Osteoblast (primary cell): Measurements from ENCODE around the gene PIH1D1. TPM values are rescaled to one million over a fixed set of nuclear protein-coding genes. Genes with fewer than 3 reads are reported as not detected.
A peak's percentile ranks its signal among the peaks of the same experiment; 100 is the strongest.

Experiments
- DNase-seq: peaks from one replicate; pipeline ENCODE4 v3.0.0; 2011; ENCODE audit warnings: low spot score, mixed read lengths; ENCODE audit not compliant: insufficient read length; ENCODE audit errors: missing footprints
- H2AFZ ChIP-seq: 2 replicates; pipeline ENCODE4 v1.6.0; 2011; ENCODE audit warnings: mild to moderate bottlenecking, low read length
- H3K27ac ChIP-seq: 2 replicates; pipeline ENCODE4 v1.5.1; 2011; ENCODE audit warnings: mild to moderate bottlenecking, low read depth, low read length, moderate library complexity
- H3K27me3 ChIP-seq: 2 replicates; pipeline ENCODE4 v1.6.0; 2012; ENCODE audit warnings: mild to moderate bottlenecking, control low read depth, inconsistent platforms, low read length, moderate library complexity; ENCODE audit not compliant: insufficient read depth
- H3K36me3 ChIP-seq: 2 replicates; pipeline ENCODE4 v1.5.1; 2011; ENCODE audit warnings: mild to moderate bottlenecking, low read length, control low read depth, moderate library complexity; ENCODE audit not compliant: insufficient read depth
- H3K4me1 ChIP-seq: 2 replicates; pipeline ENCODE4 v1.5.1; 2011; ENCODE audit warnings: mild to moderate bottlenecking, low read length, control low read depth, moderate library complexity; ENCODE audit not compliant: insufficient read depth
- H3K4me2 ChIP-seq: 2 replicates; pipeline ENCODE4 v1.6.0; 2011; ENCODE audit warnings: mild to moderate bottlenecking, low read length; ENCODE audit not compliant: insufficient read depth
- H3K4me3 ChIP-seq: fragments of 200-600 bp; sonication (generic); 3 replicates; pipeline ENCODE4 v1.5.1; 2012; ENCODE audit warnings: mild to moderate bottlenecking, low read length, inconsistent platforms; ENCODE audit not compliant: insufficient read depth
- H3K79me2 ChIP-seq: 2 replicates; pipeline ENCODE4 v1.6.0; 2012; ENCODE audit warnings: mild to moderate bottlenecking, low read length, control low read depth, inconsistent platforms; ENCODE audit not compliant: insufficient read depth
- H3K9me3 ChIP-seq: 2 replicates; pipeline ENCODE4 v1.5.1; 2011; ENCODE audit warnings: low read depth, low read length, control low read depth
- H4K20me1 ChIP-seq: 2 replicates; pipeline ENCODE4 v1.6.0; 2012; ENCODE audit warnings: mild to moderate bottlenecking, low read length, control low read depth; ENCODE audit not compliant: insufficient read depth
- total RNA-seq: library from RNA; depleted of rRNA; stranded (reverse); fragments of >200 nt; gene quantifications from 2 replicates; pipeline ENCODE4 v1.2.3, GENCODE V29; 2012
- TF ChIP-seq, protein P1 (sequence below): IDR thresholded peaks from 2 replicates; pipeline ENCODE4 v1.5.1; 2011; ENCODE audit warnings: mild to moderate bottlenecking, low read depth, low read length, moderate library complexity; ENCODE audit errors: extremely low read depth

Gene PIH1D1
- total RNA-seq, 1 donor: 79.3 TPM

DNA sequence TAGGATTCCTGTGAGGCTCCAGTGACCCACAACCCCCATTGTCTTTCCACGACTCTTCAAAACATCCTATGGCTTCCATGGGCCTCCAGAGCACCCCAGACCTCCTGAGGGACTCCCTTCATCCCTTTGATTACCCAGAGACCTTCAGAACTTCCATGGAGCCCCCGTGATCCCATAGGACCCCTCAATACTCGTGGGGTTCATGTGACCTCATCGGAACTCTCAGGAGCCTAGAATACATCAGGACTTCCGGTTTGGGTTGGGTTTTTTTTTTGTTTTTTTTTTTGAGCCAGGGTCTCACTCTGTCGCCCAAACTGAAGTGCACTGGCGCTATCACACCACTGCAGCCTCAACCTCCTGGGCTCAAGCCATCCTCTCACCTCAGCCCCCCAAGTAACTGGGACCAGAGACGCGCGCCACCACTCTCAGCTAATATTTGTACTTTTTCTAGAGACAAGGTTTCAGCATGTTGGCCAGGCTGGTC is 2.2 kb upstream of the PIH1D1 start:
- Histone ChIP-seq H3K27me3 (no peaks in the 10 kb centered on the region), H3K79me2 (peaks cover 27% of the 10 kb centered on the region), H3K36me3 (peaks cover under 1% of the 10 kb centered on the region), H3K4me3 (peak overlapping the region; percentile 87), H2AFZ (peak overlapping the region; percentile 93), H3K4me1 (peaks cover 27% of the 10 kb centered on the region), H3K27ac (peak overlapping the region; percentile 98), H3K9me3 (no peaks in the 10 kb centered on the region), H3K4me2 (peak overlapping the region; percentile 98), H4K20me1 (no peaks in the 10 kb centered on the region)
- DNase-seq: no peak
- TF ChIP-seq, protein P1, sequence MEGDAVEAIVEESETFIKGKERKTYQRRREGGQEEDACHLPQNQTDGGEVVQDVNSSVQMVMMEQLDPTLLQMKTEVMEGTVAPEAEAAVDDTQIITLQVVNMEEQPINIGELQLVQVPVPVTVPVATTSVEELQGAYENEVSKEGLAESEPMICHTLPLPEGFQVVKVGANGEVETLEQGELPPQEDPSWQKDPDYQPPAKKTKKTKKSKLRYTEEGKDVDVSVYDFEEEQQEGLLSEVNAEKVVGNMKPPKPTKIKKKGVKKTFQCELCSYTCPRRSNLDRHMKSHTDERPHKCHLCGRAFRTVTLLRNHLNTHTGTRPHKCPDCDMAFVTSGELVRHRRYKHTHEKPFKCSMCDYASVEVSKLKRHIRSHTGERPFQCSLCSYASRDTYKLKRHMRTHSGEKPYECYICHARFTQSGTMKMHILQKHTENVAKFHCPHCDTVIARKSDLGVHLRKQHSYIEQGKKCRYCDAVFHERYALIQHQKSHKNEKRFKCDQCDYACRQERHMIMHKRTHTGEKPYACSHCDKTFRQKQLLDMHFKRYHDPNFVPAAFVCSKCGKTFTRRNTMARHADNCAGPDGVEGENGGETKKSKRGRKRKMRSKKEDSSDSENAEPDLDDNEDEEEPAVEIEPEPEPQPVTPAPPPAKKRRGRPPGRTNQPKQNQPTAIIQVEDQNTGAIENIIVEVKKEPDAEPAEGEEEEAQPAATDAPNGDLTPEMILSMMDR: no peak

DNA sequence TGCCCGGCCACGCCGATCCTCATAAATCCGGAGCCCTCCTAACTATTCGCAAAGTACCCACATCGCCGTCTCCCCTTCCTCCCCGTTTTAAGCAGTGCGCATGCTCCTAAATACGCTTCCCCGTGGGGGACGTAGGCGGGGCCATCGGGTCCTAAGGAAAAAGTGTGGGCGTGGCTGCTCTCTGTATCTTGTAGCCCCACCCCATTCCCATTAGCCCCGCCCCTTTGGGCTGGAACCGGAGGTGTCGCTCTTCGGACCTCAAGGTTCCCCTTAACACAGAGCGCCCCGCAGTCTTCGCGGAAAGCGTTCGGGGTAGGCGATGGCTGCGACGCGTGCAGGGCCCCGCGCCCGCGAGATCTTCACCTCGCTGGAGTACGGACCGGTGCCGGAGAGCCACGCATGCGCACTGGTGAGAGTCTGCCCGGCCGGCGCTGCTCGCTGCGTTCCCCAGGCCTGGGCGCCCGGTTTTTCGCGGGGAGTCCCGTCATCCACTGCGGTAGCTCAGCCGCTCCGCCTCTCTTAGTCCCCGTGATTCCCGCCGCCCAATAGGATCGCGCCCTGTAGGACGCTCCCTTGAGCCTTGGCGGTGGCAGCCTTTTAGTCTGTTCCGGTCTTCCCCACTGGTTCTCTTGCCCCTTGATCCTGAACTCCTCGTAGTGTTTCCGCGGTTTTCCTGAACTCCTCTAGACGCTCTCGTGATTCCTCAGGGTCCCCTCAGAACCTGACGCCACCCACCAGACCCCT is 1.6 kb upstream of the PIH1D1 start, which contains the start of gene ALDH16A1:
Gene ALDH16A1 (plus strand): TSS at position 213 of the 744 bp plus-strand sequence. CDS start 107 bp downstream, at position 320.
- DNase-seq: peak; percentile 99
- Histone ChIP-seq H3K36me3 (peaks cover 6% of the 10 kb centered on the region), H4K20me1 (no peaks in the 10 kb centered on the region), H3K27ac (peak within 1 kb of the TSS; percentile 98), H2AFZ (peak within 1 kb of the TSS; percentile 93), H3K27me3 (no peaks in the 10 kb centered on the region), H3K4me1 (peaks cover 21% of the 10 kb centered on the region), H3K4me3 (peak within 1 kb of the TSS; percentile 87), H3K9me3 (no peaks in the 10 kb centered on the region), H3K79me2 (peaks cover 27% of the 10 kb centered on the region), H3K4me2 (peak within 1 kb of the TSS; percentile 98)
- TF ChIP-seq, protein P1: no peak

DNA sequence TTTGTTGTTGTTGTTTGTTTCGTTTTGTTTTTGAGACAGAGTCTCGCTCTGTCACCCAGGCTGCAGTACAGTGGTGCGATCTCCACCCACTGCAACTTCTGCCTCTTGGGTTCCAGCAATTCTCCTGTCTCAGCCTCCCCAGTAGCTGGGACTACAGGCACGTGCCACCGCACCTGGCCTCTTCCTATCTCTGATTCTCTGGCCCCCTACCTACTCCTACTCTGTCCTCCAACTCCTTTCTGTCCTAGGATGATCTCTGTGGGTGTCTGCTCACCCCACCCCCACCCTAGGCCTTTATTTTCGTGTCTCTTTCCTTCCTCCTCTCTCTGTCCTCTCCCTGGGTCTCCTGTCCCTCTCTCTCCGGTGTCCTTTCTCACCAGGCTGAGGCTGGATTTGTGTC is 1.2 kb downstream of the PIH1D1 start:
- Histone ChIP-seq H3K4me1 (peaks cover 15% of the 10 kb centered on the region), H3K27me3 (no peaks in the 10 kb centered on the region), H4K20me1 (no peaks in the 10 kb centered on the region), H3K9me3 (no peaks in the 10 kb centered on the region), H2AFZ (peak overlapping the region; percentile 41), H3K36me3 (peaks cover 6% of the 10 kb centered on the region), H3K4me2 (peak overlapping the region; percentile 94), H3K27ac (no peak overlapping the region), H3K79me2 (peaks cover 27% of the 10 kb centered on the region), H3K4me3 (peak overlapping the region; percentile 98)
- TF ChIP-seq, protein P1: no peak
- DNase-seq: peak; percentile 4

DNA sequence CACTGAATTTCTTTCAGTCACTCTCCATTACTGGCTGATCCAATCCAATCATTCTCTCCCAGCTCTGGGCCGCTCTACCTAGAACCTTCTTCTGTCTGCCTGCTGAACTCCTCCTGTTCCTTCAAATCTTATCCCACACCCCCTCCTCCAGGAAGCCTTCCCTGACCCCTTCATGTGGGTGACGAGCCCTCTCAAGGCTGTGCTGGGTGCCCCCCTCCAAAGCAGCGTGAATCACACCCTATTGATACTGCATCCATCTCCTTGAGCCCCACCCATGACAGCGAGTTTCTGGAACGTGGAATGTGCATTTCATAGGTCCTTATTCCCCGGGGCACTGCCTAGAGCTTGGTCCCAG is 3.2 kb downstream of the PIH1D1 start:
- Histone ChIP-seq H3K4me1 (peaks cover 5% of the 10 kb centered on the region), H3K36me3 (peaks cover 6% of the 10 kb centered on the region), H3K79me2 (peaks cover 15% of the 10 kb centered on the region), H3K27me3 (no peaks in the 10 kb centered on the region), H3K27ac (no peak overlapping the region), H3K4me3 (no peak overlapping the region), H3K9me3 (no peaks in the 10 kb centered on the region), H4K20me1 (no peaks in the 10 kb centered on the region), H3K4me2 (no peak overlapping the region), H2AFZ (no peak overlapping the region)
- TF ChIP-seq, protein P1: no peak
- no peak for DNase-seq
